ENCODE data around the gene DES.

DNA sequence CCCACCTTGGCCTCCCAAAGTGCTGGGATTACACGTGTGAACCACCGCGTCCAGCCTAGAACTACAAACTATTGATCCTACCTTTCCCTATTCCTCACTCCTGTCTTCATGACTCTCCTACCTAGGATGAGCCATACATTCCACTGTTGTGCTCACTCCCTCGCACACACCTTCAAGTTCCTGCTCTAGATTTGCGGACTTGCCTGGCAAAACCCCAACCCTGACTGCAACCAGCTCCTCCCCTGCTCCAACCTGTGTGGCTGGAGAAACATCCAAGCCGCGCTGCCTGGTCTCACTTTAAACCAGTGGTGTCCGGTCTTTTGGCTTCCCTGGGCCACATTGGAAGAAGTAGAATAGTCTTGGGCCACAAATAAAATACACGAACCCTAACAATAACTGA, 25.4 kb upstream of the DES start:
- TF ChIP-seq POLR2A (IDR thresholded peaks at IDR 0.05; ENCODE audit: low read length) (no peak), GATA1 (IDR thresholded peaks at IDR 0.05; ENCODE audit: low read depth, low read length) (no peak)

Data from erythroblast (primary cell).